HL-60/S4 treated with retinoic acid at 250 ng/mL for 4 days and 3 days (cell line): Measurements from ENCODE around the gene ACTN4.

Experiments
- in situ Hi-C: fragments of 300-500 bp; cut with MboI; formaldehyde crosslinking; loops from 2 replicates; pipeline ENCODE4 v1.7.0; 2022; ENCODE audit warnings: low sequenced_read_pairs

The ACTN4 gene

GRCh38 chr19:38706792-38707511 is 59.5 kb downstream of the ACTN4 start:
- in situ Hi-C loops = no loop called here

DNA sequence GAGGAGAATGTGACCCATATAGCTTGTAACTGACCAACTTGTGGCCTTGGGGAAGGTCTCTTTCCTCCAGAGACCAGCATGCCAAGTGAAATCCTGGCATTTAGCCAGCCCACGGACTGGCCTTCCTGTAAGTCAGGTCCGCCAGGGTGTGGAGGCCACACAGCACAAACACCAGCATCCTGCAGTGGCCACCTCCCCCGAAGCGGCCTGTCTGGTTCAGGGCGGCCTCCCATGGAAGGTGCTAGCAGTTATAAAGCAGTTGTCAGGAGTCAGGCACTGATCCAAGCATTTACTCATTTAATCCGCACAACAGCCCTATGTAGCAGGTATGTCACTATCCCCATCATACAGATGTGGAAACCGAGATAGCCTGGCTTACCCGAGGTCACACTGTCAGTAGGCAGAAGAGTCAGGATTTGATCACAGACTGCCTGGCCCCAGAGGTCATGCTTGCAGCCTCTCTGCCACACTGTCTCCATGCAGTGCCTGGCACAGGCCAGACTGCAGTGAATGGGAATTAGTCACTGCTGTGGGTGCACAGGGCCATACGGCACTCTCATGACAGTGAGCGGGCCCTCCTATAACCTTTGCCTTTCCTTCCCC is 60.2 kb downstream of the ACTN4 start:
- in situ Hi-C loops = no loop called here

DNA sequence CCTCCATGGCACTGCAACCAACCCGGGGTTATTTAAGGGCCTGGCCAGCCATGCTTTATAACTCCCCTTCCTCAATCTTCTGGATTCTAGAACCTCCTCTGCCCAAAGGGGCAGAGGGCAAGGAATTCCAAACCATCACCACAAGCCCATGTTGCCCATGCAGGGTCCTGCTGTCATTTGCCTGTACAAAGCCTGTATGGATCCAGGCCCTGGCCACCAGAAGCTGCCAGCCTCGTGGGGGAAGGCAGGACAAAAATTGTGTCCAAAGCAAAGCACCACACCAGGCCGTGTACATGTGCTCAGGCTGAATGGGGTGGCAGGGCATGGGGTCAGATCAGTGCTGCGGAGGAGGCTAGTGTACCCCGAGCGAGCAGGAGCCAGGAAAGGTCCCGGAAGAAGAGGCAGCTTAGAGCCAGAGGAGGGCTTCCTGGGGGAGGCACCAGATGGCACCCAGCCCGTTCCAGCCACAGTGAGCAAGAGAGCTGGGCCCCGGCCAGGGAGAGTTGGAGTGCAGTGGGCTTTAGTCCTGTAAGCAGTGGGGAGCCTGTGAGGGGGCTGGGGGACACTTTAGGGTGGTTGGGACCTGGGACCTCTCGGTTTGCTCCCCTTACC is 61.1 kb downstream of the ACTN4 start:
- in situ Hi-C loops = no loop called here

DNA sequence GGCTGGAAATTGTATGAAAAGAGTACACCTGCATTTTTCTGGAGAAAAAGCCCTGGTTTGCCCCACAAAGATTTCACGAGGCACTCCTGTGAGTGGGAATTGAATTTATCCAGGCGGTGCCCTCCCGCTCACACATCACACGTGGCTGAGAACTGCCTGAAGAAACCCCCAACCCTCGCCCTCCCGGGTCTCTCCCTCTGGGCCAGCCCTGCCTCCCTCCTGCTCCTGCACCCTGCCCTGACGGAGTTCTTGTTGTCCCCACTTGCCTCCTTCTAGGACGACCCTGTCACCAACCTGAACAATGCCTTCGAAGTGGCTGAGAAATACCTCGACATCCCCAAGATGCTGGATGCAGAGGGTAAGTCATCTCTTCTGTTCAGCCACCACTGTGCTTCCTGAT is 61.7 kb downstream of the ACTN4 start:
- in situ Hi-C loops = no loop called here

GRCh38 chr19:38709671-38710415 is 62.4 kb downstream of the ACTN4 start:
- in situ Hi-C loops = no loop called here

GRCh38 chr19:38710416-38710702 is 62.9 kb downstream of the ACTN4 start:
- in situ Hi-C loops = no loop called here

- in situ Hi-C loops = no loop called here
Observed at GRCh38 chr19:38710928-38711725, 63.7 kb downstream of the ACTN4 start.

GRCh38 chr19:38711726-38712153 is 64.3 kb downstream of the ACTN4 start:
- in situ Hi-C loops = no loop called here

DNA sequence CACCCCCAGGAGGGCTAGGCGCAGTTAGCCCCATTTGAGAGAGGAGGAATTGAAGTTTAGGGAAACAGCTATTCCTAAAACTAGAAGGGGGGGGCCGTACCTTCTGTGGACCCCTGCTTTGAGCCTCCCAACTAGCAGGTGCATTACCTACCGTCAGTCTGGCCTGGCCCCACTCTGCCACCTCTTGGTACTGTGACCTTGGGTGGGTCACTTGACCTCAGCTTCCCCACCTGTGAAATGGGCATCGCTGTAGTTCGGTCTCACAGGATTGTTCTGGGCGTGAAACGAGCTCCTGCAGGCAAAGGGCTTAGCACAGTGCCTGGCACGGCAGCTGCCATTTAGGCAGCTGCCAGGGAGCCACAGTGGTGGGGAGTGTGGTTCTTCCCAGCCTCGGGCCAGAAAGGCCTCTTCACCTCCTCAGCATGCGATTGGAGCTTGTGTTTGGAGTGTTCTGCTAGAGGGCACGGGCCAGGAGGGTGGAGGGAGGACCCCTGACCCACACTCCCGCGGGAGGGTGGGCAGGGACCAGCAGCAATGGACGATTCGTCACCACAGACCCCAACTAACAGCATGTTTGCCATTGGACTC is 64.8 kb downstream of the ACTN4 start:
- in situ Hi-C loops = no loop called here

DNA sequence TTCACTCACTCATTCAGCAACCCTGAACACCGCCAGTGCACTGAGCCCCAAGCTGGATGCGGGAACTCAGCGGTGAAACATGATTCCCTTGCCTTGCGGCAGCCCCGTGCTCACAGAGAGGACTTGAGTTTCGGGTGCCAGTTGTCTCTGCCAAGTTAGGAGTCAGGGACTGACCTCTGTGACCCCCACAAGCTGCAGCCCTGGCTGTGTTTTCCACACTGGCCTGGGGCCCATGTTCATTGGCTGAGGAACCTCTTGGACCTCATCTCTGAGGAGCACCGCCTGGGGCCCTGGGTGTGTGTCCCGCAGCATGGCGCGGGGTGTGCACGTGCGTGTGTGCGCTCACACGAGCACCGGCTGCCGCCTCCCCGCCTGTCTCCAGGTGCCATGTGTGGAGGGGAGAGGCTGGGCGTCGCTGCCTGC is 65.8 kb downstream of the ACTN4 start:
- in situ Hi-C loops = no loop called here

- in situ Hi-C loops = no loop called here
Observed at GRCh38 chr19:38713865-38714264, 66.4 kb downstream of the ACTN4 start.

DNA sequence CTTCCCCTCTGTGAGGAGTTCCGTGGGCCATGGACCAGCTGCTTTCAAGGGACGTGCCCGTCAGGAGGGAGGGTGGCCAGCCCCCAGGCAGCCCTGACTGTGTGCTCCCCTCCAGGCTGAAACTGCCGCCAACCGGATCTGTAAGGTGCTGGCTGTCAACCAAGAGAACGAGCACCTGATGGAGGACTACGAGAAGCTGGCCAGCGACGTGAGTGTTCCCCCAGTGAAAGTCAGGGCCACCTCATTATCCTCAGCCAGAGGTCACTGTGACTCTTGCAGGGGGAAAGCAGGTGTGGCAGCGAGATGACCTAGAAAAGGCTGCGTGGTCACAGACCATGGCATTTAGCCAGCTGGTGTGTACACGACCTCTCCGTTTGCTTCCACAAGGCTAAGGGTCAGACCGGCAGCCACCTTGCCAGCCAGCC is 66.9 kb downstream of the ACTN4 start:
- in situ Hi-C loops = no loop called here

DNA sequence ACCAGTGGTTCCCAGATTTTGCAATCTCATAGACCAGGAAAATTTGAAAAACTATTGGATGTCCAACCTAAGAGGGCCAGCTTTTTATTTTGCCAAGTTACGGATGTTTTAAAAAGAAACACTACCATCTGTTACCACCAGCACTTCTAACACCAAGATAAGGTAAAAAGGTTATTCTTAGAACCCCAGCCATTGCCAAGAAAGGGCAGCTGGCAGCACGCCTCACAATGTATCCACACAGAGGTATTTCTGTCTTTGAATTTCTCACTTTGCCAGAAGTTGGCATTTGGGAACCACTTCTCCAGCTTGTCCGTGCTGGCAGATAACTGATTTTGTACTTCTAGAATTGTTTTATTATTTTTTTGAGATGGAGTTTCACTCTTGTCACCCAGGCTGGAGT is 68.1 kb downstream of the ACTN4 start:
- in situ Hi-C loops = no loop called here

GRCh38 chr19:38717051-38717450 is 69.6 kb downstream of the ACTN4 start:
- in situ Hi-C loops = no loop called here

DNA sequence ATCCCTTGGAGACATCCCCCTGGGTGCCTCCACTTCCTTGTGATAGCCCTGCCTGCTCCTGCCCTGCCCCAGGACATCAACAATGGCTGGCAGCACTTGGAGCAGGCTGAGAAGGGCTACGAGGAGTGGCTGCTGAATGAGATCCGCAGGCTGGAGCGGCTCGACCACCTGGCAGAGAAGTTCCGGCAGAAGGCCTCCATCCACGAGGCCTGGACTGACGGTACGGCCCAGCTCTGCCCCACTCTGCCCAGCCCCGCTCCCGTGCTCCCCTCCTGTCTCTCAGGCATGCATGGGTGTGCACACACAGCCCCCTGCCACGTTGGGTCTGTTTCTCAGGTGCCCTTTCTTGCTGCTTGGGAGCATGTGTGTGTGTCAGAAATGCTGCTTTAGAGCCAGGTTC is 70.4 kb downstream of the ACTN4 start:
- in situ Hi-C loops = no loop called here

- in situ Hi-C loops = no loop called here
Observed at GRCh38 chr19:38718747-38719543, 71.5 kb downstream of the ACTN4 start.

- in situ Hi-C loops = no loop called here
Observed at GRCh38 chr19:38719761-38720558, 72.5 kb downstream of the ACTN4 start.

DNA sequence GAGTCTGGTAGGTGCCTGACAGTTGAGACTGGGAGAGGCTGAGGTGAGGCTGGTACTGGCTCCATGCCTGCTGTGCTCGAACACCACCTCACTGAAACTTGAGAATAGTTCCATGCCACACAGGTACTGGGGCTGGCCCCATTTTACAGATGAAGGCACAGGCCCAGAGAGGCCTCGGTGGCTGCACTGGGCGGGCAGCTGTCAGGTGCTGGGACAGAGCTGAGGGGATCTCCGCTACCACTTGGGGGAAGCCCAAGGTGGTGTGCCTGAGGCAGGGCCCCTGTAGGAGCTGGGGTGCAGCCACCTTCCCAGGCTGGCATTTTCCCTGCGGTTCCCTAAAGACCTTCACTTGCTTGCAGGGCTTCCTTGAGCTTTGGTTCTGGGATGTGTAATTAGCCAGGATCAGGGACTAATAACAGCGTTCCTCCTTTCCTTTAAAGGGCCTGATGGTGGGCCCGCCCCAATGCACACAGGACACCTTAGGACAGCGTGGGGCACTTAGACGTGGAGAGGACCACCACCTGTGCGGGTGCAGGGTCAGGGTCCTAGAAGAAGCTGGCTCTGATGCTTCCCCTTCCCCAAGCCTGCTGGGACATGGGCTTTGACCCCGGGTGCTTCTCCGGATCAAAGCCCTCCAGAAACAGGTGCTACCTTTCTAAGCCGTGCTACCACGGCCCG is 73.2 kb downstream of the ACTN4 start:
- in situ Hi-C loops = no loop called here
